OCI-LY3 (cell line): Measurements from ENCODE around the gene ARHGAP35.

Source experiments
- CTCF ChIP-seq: fragments of 200-600, 300-600 bp; sonication (generic); IDR thresholded peaks from 2 replicates; pipeline ENCODE4 v1.5.1; 2014; ENCODE audit warnings: antibody characterized with exemption, low read length, low read depth
- EZH2phosphoT487 ChIP-seq: fragments of 200-600 bp; shearing (Covaris generic); IDR thresholded peaks from 2 replicates; pipeline ENCODE4 v1.6.1; 2018; ENCODE audit warnings: antibody characterized with exemption, mixed run types, low read depth

- TF ChIP-seq EZH2phosphoT487 (no peak), CTCF (no peak)
Measured at GRCh38 chr19:46825731-46826055, 35.1 kb upstream of the ARHGAP35 start.
